Measurements from ENCODE around the gene MAML2. TPM values are rescaled to one million over a fixed set of nuclear protein-coding genes. Genes with fewer than 3 reads are reported as not detected.

MAML2 gene
- total and polyA plus RNA-seq, 2 of the 8 experiments (the other 6 are each of a cell fraction or from before 2014, with no cell fraction given), result 3.8 to 6.6 TPM

DNA sequence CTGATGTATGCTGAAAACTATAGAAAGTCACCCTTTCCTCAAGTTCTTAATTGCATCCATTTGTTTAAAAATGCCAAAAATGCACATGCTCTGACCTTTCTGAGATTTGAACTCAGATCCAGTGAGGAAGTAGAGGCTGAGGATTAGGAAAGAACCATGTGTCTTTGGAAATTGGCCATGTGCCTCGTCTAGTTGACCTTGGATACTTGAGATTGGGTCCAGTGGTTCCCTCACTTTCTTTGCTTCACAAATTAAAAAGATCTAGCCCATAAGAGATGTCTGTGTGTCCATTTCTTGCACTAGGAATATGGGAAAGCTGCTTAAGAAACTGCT, 128.3 kb downstream of the MAML2 start:
- Histone ChIP-seq H3K4ac (replicated peaks; ENCODE audit: insufficient read length, low read depth, low read length) (no peak overlapping the region), H3K18ac (ENCODE audit: extremely low read depth, low read length) (peak overlapping the region; percentile 16; the same call in 1 of the 2 replicates), H4K5ac (ENCODE audit: insufficient read length, low read depth, low read length) (no peak overlapping the region), H3K14ac (ENCODE audit: insufficient read length) (no peak overlapping the region), H2BK20ac (ENCODE audit: low read length) (no peak overlapping the region; the same call in 1 of the 2 replicates), H4K91ac (replicated peaks; ENCODE audit: insufficient read length, low read length) (no peak overlapping the region), H3K36me3 (ENCODE audit: control insufficient read depth in 2 of 4, insufficient read depth in 4 of 4, low read length in 3 of 4) (no peaks in the 10 kb centered on the region), H2BK15ac (ENCODE audit: low read length) (no peak overlapping the region), H3K23me2 (ENCODE audit: low read depth, low read length) (no peaks in the 10 kb centered on the region; the same call in 1 of the 2 replicates), H2BK12ac (ENCODE audit: low read depth, low read length) (no peak overlapping the region), H3K9me3 (ENCODE audit: insufficient read depth in 2 of 2, low read depth in 1 of 2, low read length in 1 of 2) (no peaks in the 10 kb centered on the region), H3K4me2 (ENCODE audit: insufficient read depth in 1 of 2, low read depth in 2 of 2, low read length in 2 of 2) (no peak overlapping the region), H3K56ac (replicated peaks; ENCODE audit: insufficient read length, low read depth, low read length) (no peak overlapping the region), H3K23ac (ENCODE audit: insufficient read length) (no peak overlapping the region), H3K4me3 (ENCODE audit: extremely low read depth in 1 of 4, insufficient read depth in 2 of 4, low read depth in 3 of 4, low read length in 4 of 4) (no peak overlapping the region), H3K27ac (ENCODE audit: low read depth, low read length) (no peak overlapping the region), H2AFZ (ENCODE audit: low read length) (no peak overlapping the region), H2AK5ac (ENCODE audit: low read depth, low read length) (no peak overlapping the region), H4K20me1 (replicated peaks in 1 of 2; ENCODE audit: control insufficient read depth in 1 of 2, insufficient read depth in 2 of 2, low read length in 2 of 2) (no peaks in the 10 kb centered on the region), H3K27me3 (replicated peaks in 1 of 4; ENCODE audit: control insufficient read depth in 3 of 4, extremely low read depth in 1 of 4, insufficient read depth in 3 of 4, low read length in 3 of 4) (no peaks in the 10 kb centered on the region), H3K4me1 (replicated peaks in 1 of 4; ENCODE audit: control insufficient read depth in 3 of 4, insufficient read depth in 4 of 4, low read length in 3 of 4) (no peaks in the 10 kb centered on the region), H3K79me2 (ENCODE audit: control insufficient read depth in 1 of 2, insufficient read depth in 2 of 2, low read length in 2 of 2) (no peaks in the 10 kb centered on the region), H3K9ac (replicated peaks in 1 of 4; ENCODE audit: extremely low read depth in 1 of 4, low read depth in 3 of 4, low read length in 3 of 4) (no peak overlapping the region), H3K79me1 (ENCODE audit: low read depth, low read length) (no peaks in the 10 kb centered on the region), H2BK5ac (ENCODE audit: low read depth, low read length) (no peak overlapping the region), H4K8ac (ENCODE audit: extremely low read depth, insufficient read depth, low read length) (no peak overlapping the region), H2BK120ac (replicated peaks; ENCODE audit: low read depth, low read length) (no peak overlapping the region)
- DNase-seq (ENCODE audit: low read depth in 1 of 2, low spot score in 2 of 2), result no peak
- POLR2A ChIA-PET (ENCODE audit: partially characterized antibody), result no interaction called here
- CTCF ChIA-PET (ENCODE audit: partially characterized antibody), result interaction anchor here (0.9 to 1.0 kb wide), 3 partner anchors 23 to 180 kb away, joined by 3 to 4 read pairs (median 3); no protein-coding TSS in a partner anchor
- FAIRE-seq, result no peak
- WGBS, 2 experiments (ENCODE audit: extremely low coverage in 1 of 2, insufficient coverage in 1 of 2, insufficient read length in 1 of 2, insufficient replicate concordance in 2 of 2, low coverage in 1 of 2, low lambda C conversion rate in 2 of 2, missing lambda C conversion rate in 1 of 2), result 94% methylated on average over 1 of the region's 1 CpG; no CpG with 5 or more reads in 1 of the 2 experiments
- no peak for TF ChIP-seq ZNF274 (IDR thresholded peaks at IDR 0.05; ENCODE audit: borderline replicate concordance, extremely low read depth, low read length)
- TF ChIP-seq, protein P1, sequence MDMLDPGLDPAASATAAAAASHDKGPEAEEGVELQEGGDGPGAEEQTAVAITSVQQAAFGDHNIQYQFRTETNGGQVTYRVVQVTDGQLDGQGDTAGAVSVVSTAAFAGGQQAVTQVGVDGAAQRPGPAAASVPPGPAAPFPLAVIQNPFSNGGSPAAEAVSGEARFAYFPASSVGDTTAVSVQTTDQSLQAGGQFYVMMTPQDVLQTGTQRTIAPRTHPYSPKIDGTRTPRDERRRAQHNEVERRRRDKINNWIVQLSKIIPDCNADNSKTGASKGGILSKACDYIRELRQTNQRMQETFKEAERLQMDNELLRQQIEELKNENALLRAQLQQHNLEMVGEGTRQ (IDR thresholded peaks at IDR 0.05; ENCODE audit: low read length), result no peak
- TF ChIP-seq RFX5 (IDR thresholded peaks at IDR 0.05; ENCODE audit: borderline replicate concordance, low read depth, low read length), result no peak
- TF ChIP-seq NRF1 (IDR thresholded peaks at IDR 0.05; ENCODE audit: low read depth, low read length), result no peak
- no peak for TF ChIP-seq POU5F1 (IDR thresholded peaks at IDR 0.05; ENCODE audit: low read depth, low read length)
- no peak for TF ChIP-seq TBP (IDR thresholded peaks at IDR 0.05; ENCODE audit: low read depth, low read length)
- TF ChIP-seq, protein P2, sequence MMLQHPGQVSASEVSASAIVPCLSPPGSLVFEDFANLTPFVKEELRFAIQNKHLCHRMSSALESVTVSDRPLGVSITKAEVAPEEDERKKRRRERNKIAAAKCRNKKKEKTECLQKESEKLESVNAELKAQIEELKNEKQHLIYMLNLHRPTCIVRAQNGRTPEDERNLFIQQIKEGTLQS (IDR thresholded peaks at IDR 0.05; ENCODE audit: insufficient read depth, low read depth, low read length), result no peak
- TF ChIP-seq RAD21 (IDR thresholded peaks at IDR 0.05 in 1 of 2, conservative IDR thresholded peaks at IDR 0.05 in 1 of 2; ENCODE audit: low read depth in 2 of 2, low read length in 2 of 2), result no peak
- TF ChIP-seq EP300 (IDR thresholded peaks at IDR 0.05; ENCODE audit: borderline replicate concordance in 1 of 2, low read depth in 2 of 2, low read length in 2 of 2), result no peak
- TF ChIP-seq RBBP5 (IDR thresholded peaks at IDR 0.05; ENCODE audit: borderline replicate concordance, low read depth, low read length), result no peak
- TF ChIP-seq CHD1 (IDR thresholded peaks at IDR 0.05; ENCODE audit: low read depth, low read length), result no peak
- no peak for TF ChIP-seq TAF7 (optimal IDR thresholded peaks at IDR 0.05; ENCODE audit: borderline replicate concordance, low read depth, low read length)
